ENCODE results near the gene THSD4. TPM values are rescaled to one million over a fixed set of nuclear protein-coding genes. Genes with fewer than 3 reads are reported as not detected.

The THSD4 gene
- total RNA-seq, 4 donors from 2014 or later: 2.7 to 49.2 (median 15.8) TPM

GRCh38 chr15:71730277-71731144 lies 615.2 kb downstream of the THSD4 start:
- DNase-seq (ENCODE audit: low spot score) (no peak), ATAC-seq (ENCODE audit: low FRiP score) (peak; percentile 56)
- TF ChIP-seq, protein P1, sequence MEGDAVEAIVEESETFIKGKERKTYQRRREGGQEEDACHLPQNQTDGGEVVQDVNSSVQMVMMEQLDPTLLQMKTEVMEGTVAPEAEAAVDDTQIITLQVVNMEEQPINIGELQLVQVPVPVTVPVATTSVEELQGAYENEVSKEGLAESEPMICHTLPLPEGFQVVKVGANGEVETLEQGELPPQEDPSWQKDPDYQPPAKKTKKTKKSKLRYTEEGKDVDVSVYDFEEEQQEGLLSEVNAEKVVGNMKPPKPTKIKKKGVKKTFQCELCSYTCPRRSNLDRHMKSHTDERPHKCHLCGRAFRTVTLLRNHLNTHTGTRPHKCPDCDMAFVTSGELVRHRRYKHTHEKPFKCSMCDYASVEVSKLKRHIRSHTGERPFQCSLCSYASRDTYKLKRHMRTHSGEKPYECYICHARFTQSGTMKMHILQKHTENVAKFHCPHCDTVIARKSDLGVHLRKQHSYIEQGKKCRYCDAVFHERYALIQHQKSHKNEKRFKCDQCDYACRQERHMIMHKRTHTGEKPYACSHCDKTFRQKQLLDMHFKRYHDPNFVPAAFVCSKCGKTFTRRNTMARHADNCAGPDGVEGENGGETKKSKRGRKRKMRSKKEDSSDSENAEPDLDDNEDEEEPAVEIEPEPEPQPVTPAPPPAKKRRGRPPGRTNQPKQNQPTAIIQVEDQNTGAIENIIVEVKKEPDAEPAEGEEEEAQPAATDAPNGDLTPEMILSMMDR (IDR thresholded peaks at IDR 0.05): peak in 1 of 3 donors; percentile 12

GRCh38 chr15:71732636-71733035 lies 617.4 kb downstream of the THSD4 start:
- ATAC-seq (ENCODE audit: low FRiP score) (no peak), DNase-seq (ENCODE audit: low spot score) (no peak)
- TF ChIP-seq, protein P1 (IDR thresholded peaks at IDR 0.05): no peak

DNA sequence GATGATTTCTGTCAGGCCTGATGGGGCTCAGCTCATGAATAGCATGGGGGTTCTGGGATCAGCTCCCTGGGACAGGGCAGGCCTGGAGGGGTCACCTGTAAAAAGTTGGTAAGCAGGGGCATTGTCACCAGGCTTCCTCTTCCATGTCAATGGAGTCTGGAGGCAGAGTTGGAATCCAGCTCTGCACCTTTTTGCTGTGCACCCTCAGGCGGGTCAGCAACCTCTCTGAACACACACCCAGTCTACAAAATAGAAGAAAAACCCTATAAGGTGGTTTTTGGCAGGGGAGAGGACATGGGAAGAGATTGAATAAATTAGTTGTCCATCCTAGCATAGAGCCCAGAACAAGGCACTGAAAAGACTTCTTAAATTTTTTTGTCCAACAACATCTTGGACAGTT lies 617.9 kb downstream of the THSD4 start:
- TF ChIP-seq, protein P1 (IDR thresholded peaks at IDR 0.05): no peak
- ATAC-seq (ENCODE audit: low FRiP score): no peak
- DNase-seq (ENCODE audit: low spot score): no peak

- ATAC-seq (ENCODE audit: low FRiP score) (no peak), DNase-seq (ENCODE audit: low spot score) (no peak)
- TF ChIP-seq, protein P1 (IDR thresholded peaks at IDR 0.05): no peak
These were observed 619.6 kb downstream of the THSD4 start for GRCh38 chr15:71734709-71735384.

GRCh38 chr15:71735385-71735757 lies 620.1 kb downstream of the THSD4 start:
- no peak for ATAC-seq (ENCODE audit: low FRiP score)
- TF ChIP-seq, protein P1 (IDR thresholded peaks at IDR 0.05): no peak
- no peak for DNase-seq (ENCODE audit: low spot score)

DNA sequence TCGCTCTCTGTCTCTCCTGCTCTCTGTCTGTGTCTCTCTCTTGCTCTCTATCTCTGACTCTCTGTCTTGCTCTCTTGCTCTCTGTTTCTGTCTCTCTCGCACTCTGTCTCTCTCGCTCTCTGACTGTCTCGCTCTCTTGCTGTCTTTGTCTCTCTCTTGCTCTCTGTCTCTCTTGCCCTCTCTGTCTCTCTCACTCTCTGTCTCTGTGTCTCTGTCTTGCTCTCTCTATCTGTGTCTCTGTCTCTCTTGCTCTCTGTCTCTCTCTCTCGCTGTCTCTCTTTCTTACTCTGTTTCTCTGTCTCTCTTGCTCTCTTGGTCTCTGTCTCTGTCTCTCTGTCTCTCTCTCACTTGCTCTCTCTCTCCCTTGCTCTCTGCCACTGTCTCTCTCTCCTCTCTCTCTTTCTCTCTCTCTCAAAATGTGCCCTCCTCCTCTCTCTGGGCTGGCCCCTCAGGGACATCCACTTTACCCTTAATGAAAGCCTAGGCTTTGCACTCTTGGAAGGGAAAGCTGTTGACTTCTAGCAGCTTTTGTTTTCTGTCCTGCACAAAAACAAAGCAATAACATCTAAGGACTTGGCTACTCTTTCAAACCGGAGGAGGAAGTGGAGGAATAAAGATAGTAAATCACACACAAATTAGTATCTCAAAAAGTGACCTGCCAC lies 621.1 kb downstream of the THSD4 start:
- TF ChIP-seq, protein P1 (IDR thresholded peaks at IDR 0.05): no peak
- ATAC-seq (ENCODE audit: low FRiP score) (no peak), DNase-seq (ENCODE audit: low spot score) (no peak)
